ENCODE results near the gene ACP5.

ACP5 gene

GRCh38 chr19:11560404-11561051 is 16.9 kb downstream of the ACP5 start:
- peaks cover 26% of the 10 kb centered on the region for H3K79me2 ChIP-seq (ENCODE audit: low read length)
- no peaks in the 10 kb centered on the region for H3K27me3 ChIP-seq (ENCODE audit: low read depth, low read length)
- peak overlapping the region; percentile 24 for H3K27ac ChIP-seq (ENCODE audit: low read length)
- peak overlapping the region; percentile 65 for H3K9ac ChIP-seq (ENCODE audit: low read length)
- peak overlapping the region; percentile 79 for H3K4me3 ChIP-seq (ENCODE audit: low read length)
- no peak overlapping the region for H2AFZ ChIP-seq (ENCODE audit: low read depth, low read length)
- TF ChIP-seq EZH2phosphoT487 (IDR thresholded peaks at IDR 0.05; ENCODE audit: low read depth) (no peak), CTCF (IDR thresholded peaks at IDR 0.05; ENCODE audit: low read depth, low read length) (peak; percentile 94)
- peaks cover 18% of the 10 kb centered on the region; the same call in 1 of the 2 replicates for H4K20me1 ChIP-seq (ENCODE audit: insufficient read depth, low read length)
- H3K36me3 ChIP-seq (replicated peaks; ENCODE audit: low read depth, low read length), result no peaks in the 10 kb centered on the region
- H3K4me1 ChIP-seq (ENCODE audit: low read length), result peaks cover 27% of the 10 kb centered on the region
- H3K4me2 ChIP-seq (ENCODE audit: low read length), result peak overlapping the region; percentile 86
- H3K9me3 ChIP-seq (ENCODE audit: insufficient read depth, low read length), result no peaks in the 10 kb centered on the region

- H3K27ac ChIP-seq (ENCODE audit: low read length), result peak within 1 kb of the TSS; percentile 25
- H3K27me3 ChIP-seq (ENCODE audit: low read depth, low read length), result no peaks in the 10 kb centered on the region
- H3K36me3 ChIP-seq (replicated peaks; ENCODE audit: low read depth, low read length), result peaks cover 5% of the 10 kb centered on the region
- peak within 1 kb of the TSS; percentile 31; the same call in 1 of the 2 replicates for H2AFZ ChIP-seq (ENCODE audit: low read depth, low read length)
- TF ChIP-seq EZH2phosphoT487 (IDR thresholded peaks at IDR 0.05; ENCODE audit: low read depth) (no peak), CTCF (IDR thresholded peaks at IDR 0.05; ENCODE audit: low read depth, low read length) (peak; percentile 14; the same call in 1 of the 2 replicates)
- no peaks in the 10 kb centered on the region for H3K9me3 ChIP-seq (ENCODE audit: insufficient read depth, low read length)
- peaks cover 27% of the 10 kb centered on the region; the same call in 1 of the 2 replicates for H4K20me1 ChIP-seq (ENCODE audit: insufficient read depth, low read length)
- H3K79me2 ChIP-seq (ENCODE audit: low read length), result peaks cover 31% of the 10 kb centered on the region
- H3K9ac ChIP-seq (ENCODE audit: low read length), result peak within 1 kb of the TSS; percentile 68
- peak within 1 kb of the TSS; percentile 79 for H3K4me3 ChIP-seq (ENCODE audit: low read length)
- H3K4me2 ChIP-seq (ENCODE audit: low read length), result peak within 1 kb of the TSS; percentile 86
- peaks cover 28% of the 10 kb centered on the region for H3K4me1 ChIP-seq (ENCODE audit: low read length)
Observed at GRCh38 chr19:11558881-11559828, 18.3 kb downstream of the ACP5 start, which contains the start of gene ELOF1. ELOF1 (minus strand) TSS chr19:11559230; CDS start chr19:11554347, 4,883 bp downstream.

GRCh38 chr19:11556634-11557420 is 20.6 kb downstream of the ACP5 start:
- TF ChIP-seq CTCF (IDR thresholded peaks at IDR 0.05; ENCODE audit: low read depth, low read length), result no peak
- TF ChIP-seq EZH2phosphoT487 (IDR thresholded peaks at IDR 0.05; ENCODE audit: low read depth), result no peak
- H3K9ac ChIP-seq (ENCODE audit: low read length), result no peak overlapping the region
- H3K27me3 ChIP-seq (ENCODE audit: low read depth, low read length), result no peaks in the 10 kb centered on the region
- no peak overlapping the region for H2AFZ ChIP-seq (ENCODE audit: low read depth, low read length)
- H3K27ac ChIP-seq (ENCODE audit: low read length), result no peak overlapping the region
- H3K4me3 ChIP-seq (ENCODE audit: low read length), result no peak overlapping the region
- H4K20me1 ChIP-seq (ENCODE audit: insufficient read depth, low read length), result peaks cover 34% of the 10 kb centered on the region
- peaks cover 35% of the 10 kb centered on the region for H3K4me1 ChIP-seq (ENCODE audit: low read length)
- peaks cover 20% of the 10 kb centered on the region for H3K36me3 ChIP-seq (replicated peaks; ENCODE audit: low read depth, low read length)
- no peaks in the 10 kb centered on the region for H3K9me3 ChIP-seq (ENCODE audit: insufficient read depth, low read length)
- peaks cover 31% of the 10 kb centered on the region for H3K79me2 ChIP-seq (ENCODE audit: low read length)
- no peak overlapping the region for H3K4me2 ChIP-seq (ENCODE audit: low read length)

Measured in OCI-LY3 (cell line).